ENCODE results near the gene TBCK.
"Not testable (repeated sequence)": the region's sequence is repeated elsewhere in the genome, so short reads cannot be mapped to it uniquely, and the experiment has no call there.

TBCK gene

DNA sequence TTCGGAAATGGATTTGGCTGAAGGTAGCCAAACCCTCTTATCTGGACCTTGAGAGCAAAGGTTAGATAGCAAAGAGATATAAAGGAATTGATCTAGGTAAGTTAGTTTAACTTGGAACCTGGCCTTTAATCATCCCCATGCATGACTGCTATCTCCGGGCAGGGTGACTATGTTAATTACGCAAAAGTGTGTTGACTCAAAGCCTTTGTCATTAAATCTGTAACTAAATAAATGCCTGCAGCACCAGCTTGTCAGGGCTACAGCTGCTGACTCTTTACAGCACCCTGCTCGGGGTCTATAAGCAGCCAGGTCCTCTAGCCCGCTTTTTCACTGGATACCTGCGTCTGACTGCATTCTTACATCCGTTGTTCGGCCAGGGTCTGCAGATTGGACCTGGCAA is 201.7 kb downstream of the TBCK start:
- no peak for DNase-seq (ENCODE audit: low spot score)

DNA sequence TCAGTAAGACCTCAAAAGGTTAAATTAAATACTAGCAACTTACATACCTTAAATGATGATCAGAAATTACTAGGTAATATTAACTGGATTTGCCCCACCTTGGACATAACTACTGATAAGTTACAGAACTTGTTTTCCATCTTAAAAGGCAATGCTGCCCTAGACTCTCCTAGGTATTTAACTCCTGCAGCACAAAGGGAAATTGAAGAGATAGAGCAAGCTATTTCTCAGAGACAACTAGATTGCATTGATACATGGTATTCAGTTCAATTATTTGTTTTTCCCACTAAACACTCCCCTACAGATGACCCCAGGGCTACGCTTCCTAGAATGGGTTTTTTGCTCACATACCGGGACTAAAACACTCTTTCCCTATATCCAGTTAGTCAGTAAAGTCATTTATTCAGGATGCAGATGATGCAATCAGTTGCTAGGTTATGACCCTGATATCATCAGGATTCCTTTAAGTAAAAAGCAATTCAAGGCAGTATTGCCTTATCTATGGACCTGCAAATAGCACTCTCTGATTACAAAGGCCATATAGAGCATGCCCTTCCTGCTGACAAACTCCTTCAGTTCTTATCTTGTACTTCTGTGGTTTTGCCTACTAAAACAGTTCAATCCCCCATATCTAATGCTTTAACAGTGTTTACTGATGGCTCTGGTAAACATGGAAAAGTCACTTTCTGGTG is 204.1 kb downstream of the TBCK start:
- DNase-seq (ENCODE audit: low spot score), result not testable (repeated sequence)

DNA sequence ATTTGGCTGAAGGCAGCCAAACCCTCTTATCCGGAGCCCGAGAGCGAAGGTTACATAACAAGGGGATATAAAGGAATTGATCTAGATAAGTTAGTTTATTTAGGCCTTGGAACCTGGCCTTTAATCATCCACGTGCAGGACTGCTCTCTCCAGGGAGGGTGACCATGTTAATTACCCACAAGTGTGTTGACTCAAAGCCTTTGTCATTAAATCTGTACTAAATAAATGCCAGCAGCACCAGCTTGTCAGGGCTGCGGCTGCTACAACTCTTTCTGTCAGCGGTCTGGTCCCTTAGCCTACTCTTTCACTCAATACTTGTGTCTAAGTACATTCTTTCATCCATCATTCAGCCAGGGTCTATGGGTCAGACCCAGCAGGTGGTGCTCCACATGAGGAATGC is 206.1 kb downstream of the TBCK start:
- no peak for DNase-seq (ENCODE audit: low spot score)

DNA sequence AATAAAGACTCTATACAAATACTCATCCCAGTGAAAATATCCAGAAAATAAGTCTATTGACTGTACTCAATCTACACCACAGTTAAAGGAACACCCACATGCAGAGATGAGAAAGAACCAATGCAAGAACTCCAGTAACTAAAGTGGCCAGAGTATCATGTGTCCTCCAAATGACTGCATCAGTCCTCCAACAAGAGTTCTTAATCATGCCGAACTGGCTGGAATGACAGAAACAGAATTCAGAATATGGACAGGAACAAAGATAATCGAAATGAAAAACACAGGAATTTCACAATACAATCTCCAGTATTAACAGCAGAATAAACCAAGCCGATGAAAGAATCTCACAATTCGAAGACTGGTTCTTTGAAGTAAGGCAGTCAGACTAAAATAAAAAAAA is 210.3 kb downstream of the TBCK start:
- DNase-seq (ENCODE audit: low spot score), result no peak

DNA sequence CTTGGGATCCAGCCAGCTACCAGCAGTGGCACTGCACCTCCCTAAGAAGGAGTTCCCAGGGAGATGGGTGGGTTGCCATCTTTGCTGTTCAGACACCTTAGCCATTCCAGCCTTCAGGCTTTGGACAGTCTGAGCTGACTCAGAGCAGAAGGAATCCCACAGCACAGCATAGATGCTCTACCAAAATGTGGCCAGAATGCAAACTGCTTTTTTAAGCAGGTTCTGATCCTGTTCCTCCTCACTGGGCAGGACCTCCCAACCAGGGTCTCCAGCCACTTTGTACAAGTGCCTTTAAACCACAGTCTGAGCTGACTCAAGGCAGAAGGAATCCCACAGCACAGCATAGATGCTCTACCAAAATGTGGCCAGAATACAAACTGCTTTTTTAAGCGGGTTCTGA is 211.7 kb downstream of the TBCK start:
- DNase-seq (ENCODE audit: low spot score), result no peak

DNA sequence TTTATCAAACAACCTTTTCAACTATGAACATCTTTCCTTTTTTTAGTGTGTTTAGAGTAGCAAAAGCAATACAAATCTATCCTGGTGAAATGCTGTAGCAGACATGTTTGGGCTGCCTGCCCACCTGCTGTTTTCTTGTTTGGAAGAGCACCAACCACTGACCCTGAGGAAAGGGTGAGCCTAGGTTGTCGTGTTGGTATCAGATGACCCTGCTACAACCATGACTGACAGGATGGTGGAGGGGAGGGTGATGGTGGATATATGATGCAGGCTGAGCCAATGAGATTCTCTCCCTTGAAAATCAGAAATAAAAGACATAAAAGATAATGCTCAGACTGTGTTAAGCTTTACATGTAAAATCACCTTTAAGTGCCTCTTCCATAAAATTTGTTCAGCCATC is 219.6 kb downstream of the TBCK start:
- DNase-seq (ENCODE audit: low spot score), result no peak

DNA sequence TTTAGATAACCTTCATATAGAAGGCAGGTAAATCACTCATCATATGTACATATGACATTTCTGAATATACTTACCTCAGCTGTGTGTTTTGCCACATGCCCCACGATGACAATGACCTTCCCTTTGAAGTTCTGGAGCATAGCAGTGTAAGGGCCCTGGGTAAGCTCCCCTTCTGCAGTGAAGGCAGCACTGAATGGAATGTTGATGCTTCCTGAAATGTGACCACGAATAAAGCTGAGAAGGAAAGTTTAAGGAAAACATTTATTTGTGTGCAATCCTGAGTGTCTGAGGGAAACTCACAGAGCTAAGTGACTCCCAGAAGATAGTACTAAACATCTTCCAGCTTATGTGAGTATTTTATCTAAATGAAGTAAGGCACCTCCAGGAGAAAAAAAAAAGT is 220.6 kb downstream of the TBCK start:
- no peak for DNase-seq (ENCODE audit: low spot score)

DNA sequence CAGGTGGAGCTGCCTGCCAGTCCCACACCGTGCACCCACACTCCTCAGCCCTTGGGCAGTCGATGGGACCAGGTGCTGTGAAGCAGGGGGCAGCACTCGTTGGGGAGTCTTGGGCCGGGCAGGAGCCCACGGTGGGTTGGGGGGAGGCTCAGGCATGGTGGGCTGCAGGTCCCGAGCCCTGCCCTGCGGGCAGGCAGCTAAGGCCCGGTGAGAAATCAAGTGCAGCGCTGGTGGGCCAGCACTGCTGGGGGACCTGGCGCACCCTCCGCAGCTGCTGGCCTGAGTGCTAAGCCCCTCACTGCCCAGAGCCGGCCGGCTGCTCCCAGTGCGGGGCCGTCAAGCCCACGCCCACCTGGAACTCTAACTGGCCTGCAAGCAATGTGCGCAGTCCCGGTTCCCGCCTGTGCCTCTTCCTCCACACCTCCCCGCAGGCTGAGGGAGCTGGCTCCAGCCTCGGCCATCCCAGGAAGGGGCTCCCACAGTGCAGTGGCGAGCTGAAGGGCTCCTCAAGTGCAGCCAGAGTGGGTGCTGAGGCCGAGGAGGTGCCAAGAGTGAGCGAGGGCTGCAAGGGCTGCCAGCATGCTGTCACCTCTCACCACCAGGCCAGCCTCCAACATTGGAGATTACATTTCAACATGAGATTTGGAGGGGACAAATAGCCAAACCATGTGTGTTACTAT is 223.5 kb downstream of the TBCK start:
- DNase-seq (ENCODE audit: low spot score), result no peak

DNA sequence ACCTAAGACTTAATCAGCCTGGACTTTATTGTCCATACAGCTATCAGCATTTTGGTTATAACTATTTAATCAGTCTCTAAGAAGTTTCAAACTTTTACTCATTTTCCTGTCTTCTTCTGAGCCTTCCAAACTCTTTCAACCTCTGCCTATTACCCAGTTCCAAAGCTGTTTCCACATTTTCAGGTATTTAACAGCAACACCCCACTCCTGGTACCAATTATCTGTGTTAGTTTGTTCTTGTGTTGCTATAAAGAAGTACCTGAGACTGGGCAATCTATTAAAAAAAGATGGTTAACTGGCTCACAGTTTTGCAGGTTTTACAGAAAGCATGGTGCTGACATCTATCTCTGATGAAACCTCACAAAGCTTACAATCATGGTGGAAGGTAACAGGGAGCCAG is 225.2 kb downstream of the TBCK start:
- no peak for DNase-seq (ENCODE audit: low spot score)

DNA sequence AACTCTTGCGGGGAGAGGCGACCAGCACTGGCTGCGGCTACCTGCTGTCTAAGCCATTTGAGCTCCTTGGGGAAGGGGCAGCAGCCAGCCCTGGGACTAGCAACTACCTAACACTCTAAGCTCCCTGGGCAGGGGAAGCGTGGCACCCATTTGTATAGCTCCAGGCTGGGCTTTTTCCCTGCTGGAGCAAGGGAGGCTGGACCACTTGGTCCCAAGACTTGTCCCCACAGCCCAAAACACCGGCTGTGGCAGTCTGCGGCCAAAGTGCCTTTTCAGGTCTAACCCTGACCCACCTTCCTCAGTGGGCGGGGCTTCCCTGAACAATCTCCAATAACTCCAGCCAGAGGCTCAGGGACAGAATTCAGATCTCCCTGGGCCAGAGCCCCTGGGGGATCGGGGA is 232.9 kb downstream of the TBCK start:
- no peak for DNase-seq (ENCODE audit: low spot score)

DNA sequence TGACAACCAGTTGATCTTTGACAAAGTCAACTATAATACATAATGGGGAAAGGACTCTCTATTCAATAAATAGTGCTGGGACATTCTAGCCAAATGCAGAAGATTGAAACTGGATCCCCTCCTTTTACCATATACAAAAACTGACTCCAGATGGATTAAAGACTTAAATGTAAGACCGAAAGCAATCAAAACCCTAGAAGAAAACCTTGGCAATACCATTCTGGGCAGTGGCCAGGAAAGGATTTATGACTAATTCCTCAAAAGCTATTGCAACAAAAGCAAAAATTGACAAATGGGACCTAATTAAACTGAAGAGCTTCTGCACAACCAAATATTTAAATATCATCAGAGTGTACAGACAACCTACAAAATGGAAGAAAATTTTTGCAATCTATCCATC is 235.6 kb downstream of the TBCK start:
- DNase-seq (ENCODE audit: low spot score), result no peak

DNA sequence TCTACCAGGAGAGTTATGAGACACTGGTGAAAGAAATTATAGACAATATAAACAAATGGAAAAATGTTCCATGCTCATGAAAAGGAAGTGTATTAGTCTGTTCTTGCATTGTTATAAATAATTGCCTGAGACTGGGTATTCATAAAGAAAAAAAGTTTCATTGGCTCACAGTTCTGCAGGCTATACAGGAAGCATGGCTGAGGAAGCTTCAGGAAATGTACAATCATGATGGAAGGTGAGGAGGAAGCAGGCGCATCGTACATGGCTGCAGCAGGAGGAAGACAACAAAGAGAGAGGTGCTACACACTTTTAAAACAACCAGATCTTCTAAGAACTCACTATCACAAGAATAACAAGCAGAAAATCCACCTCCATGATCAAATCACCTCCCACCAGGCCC is 236.4 kb downstream of the TBCK start:
- no peak for DNase-seq (ENCODE audit: low spot score)

DNA sequence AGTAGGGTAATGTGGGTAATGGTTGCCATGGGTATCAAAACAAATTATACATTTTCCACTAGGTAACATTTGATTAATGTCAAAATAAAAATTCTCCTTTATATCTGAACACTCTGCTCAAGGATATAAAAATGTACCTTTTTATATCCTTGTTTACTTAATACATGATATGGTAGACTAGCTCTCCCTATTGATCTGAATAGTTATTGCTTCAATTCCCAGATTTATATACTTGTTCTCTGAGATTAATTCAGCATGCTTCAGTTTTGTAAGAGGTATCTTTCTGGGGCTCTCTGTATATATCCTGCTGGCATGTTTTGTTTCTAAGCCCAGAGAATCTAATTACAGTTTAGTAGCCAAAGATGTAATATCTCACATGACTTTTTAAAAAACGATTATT is 251.0 kb downstream of the TBCK start:
- no peak for DNase-seq (ENCODE audit: low spot score)

DNA sequence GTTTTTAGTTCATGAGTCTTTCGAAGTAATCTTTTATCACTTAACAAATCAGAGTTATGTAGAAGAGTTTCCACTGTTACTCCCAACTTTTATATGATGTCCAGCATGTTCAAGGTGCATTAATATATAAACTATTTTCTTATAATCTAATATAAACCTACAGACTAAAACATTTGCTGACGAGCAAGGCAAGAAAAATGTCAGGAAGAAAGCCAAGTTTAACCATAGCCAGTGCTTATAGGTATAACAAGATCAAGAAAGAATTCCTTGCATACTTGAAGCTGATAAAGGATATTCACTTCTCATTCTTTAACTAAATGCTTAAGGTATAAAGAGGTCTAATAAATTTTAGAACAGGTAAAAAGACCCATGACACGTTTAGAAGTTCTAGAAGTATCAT is 253.0 kb downstream of the TBCK start:
- DNase-seq (ENCODE audit: low spot score), result no peak

DNA sequence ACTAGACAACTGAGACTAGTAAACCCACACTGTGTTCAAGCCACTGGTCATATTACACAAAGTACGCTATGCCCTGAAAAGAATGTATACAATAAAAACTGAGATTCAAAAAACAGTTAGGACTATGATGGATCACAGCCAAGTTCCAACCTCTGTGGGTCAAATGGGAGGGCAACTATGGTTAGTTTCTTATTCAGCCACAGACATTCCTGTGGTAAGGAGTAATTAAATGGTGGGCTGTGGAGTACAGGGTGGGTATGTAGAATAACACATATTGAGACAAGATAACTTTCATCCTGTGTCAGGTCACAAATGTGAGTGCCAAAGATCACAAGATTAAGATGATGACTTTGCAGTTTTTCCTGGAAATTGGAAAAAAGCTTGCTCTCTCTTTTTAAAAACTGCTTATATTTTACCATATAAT is 253.5 kb downstream of the TBCK start:
- no peak for DNase-seq (ENCODE audit: low spot score)

DNA sequence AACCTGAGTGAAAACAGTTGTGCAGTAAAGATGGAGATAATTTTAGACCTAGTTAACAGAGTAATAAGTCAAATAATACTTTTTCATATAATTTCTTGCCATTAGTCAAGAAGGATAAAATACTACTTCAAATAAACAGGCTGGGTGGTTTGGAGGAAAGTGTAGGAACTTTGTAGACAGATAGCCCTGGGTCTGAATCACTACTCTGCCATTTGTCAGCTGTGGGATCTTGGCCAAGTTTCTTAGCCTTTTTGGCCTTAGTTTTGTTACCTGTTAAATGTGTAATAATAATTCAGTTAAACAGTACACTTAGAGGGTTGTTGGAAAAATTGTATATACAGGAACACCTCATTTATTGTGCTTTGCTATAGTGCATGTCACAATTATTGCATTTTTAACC is 257.1 kb downstream of the TBCK start:
- DNase-seq (ENCODE audit: low spot score), result no peak

DNA sequence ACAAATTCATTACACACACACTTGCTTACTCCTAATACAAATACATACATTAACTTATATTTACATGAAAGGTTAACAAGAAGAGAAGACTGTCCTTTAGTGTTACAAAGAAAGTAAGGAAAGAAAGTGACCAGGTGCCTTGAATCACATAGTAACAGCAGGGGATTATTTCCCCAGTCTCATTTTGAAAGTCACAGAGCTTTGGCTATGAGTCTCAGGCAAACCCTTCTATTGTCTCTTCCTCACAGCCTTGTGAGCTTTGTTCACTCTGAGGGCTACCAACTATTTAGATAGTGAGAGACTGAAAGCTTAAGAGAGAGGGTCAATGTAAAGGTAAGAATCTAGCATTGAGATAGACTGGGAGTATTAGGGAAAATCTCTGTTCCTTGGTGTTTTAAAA is 259.1 kb downstream of the TBCK start:
- no peak for DNase-seq (ENCODE audit: low spot score)

DNA sequence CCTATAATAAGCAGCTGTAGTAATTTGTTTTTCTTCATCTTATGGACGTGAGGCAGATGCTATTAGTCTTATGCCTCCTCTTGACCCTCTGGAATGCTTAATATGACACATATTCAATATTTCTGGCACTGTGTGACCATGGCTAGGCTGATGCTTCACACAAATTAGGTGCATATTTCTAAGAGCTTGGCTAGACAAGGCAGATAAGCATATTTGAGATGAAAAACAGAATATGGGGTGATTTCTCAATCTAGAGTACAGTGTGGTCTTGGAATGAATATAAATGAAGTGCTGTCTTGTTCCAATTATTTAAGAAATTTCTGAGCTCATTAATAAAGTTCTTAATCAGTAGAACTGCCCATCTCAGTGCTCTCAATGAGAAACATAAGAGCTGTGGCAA is 264.5 kb downstream of the TBCK start:
- DNase-seq (ENCODE audit: low spot score), result no peak

DNA sequence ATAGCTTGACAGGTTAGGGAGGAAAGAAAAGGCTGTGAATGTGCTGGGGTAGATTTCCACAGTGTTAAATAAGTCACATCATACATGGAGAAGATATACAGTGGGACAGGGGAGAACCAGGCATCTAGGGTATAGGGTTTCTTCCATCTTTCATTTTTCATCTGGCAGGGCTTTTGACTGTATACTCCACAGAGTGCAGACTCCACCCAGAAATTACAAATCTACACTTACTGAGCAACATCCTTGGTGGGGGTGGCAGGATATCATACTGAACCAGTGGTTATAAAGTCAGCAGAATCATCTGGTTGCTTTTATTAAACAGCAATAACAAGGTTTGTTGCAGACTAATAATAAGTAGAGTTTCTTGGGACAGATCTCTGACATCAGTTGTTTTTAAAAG is 266.5 kb downstream of the TBCK start:
- DNase-seq (ENCODE audit: low spot score), result no peak

DNA sequence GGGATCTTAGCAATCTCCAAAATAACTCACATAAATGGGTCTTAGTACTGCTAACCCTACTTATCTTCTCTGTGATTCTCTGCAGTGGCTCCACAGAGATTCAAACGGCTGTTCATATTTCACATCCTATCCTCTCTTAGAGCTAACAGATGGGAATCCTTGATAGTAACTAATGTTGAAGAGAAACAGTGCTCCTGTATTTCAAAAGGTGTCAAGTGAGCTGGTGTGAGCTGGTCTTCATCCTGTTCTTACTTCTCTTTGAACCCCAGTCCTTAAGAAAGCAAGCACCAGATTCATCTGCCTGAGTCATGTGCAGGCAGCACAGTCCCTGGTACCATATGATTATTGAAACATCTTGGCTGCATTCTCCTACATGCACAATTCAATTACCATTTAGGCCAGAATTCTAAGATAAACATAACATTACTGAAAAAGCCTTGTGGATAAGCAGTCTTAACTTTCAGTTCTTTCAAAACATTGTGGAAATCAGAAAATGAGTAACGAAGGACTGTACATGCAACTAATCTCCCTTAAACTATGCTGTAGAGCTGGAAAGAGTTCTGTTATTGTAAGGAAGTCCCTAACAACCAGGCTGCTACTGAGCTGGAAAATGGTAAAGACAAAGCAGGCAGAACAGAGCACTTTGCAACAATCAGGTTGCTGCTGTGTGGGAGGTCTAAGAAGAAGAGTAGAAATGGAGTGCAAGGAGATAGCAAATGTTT is 267.6 kb downstream of the TBCK start:
- DNase-seq (ENCODE audit: low spot score), result no peak

DNA sequence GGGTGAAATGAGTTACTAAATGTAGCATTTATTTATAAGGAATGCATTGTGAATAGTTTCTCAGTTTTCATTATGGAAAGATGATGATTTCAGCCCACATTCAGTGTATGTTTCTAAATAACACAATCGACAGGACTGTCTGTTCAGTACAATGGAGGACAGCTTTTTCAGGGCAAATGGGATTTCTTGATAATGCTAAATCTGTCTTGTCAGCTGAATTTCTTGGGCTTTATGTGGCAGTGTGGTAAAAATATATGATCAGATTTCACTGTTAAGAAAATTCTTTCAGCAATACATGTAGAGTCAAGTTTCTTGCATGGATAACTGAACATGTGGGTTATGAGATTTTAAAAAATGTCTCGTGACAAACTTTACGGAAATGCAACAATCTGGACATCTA is 269.9 kb downstream of the TBCK start:
- DNase-seq (ENCODE audit: low spot score), result no peak

DNA sequence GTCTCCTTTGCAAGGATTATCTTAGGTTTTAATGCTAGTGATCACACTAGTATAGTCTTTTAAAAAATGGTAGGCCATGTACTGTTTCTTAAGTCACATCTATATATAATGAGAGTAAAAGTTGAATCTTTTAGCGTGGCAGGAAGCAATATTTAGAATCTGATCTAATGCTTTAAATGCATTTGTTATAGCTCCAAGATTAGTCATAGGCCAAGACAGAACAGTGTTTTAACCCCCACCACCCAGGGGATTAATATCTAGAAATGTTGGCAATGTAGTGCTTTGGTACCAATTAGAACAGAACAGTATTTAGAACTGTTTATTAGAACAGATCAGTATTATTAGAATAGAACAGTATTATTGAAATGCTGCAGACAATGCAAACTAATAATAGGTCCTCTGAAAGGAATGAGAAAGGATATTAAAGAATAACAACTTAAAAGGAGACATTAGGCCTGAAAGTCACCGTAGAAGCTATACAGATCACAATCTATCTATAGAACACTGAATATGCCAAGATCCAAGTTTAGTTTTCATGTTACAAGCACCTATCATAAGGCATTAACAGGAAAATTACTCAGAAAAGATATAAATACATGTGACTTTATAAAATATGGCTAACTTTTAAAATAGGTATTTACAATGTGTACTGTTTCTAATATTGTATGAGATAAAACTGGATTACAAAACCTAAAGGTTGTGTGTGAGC is 274.6 kb downstream of the TBCK start:
- DNase-seq (ENCODE audit: low spot score), result no peak

DNA sequence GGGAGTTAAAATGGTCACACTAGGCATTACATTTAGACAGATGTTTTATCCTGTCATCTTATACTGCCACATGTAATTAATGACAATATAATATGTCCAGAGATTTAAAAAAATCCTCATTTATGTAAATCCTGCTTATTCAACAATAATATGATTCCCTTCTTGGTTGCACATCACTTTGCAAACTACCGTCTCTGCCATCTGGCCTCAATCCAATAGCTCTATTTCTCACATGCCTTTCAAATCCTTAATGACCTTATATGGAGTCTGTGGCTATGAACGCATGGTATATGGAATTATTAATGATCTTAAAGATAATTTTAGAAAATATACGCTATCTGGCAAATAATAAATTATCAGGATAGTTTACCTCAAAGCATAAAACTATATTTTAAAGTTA is 276.2 kb downstream of the TBCK start:
- DNase-seq (ENCODE audit: low spot score), result no peak

Data from cerebellar cortex (tissue), 1 donor.